Esophagus mucosa (tissue), 1 donor: ENCODE measurements around the gene SRP19. TPM values are rescaled to one million over a fixed set of nuclear protein-coding genes. Genes with fewer than 3 reads are reported as not detected.
"Not testable (repeated sequence)": the region's sequence is repeated elsewhere in the genome, so short reads cannot be mapped to it uniquely, and the experiment has no call there.

ENCODE experiments used
- ATAC-seq: fragments of 200-7000 bp; cut with Tn5 transposase; one replicate; pipeline ENCODE4 v1.9.1; 2020
- total RNA-seq: library from RNA; stranded (reverse); gene quantifications from one replicate; pipeline ENCODE4 v1.2.4, GENCODE V29; 2023
- donor health status: DM: yes; HTN: yes; CAD: no.

The SRP19 gene
- total RNA-seq, 1 donor from 2014 or later = 29.7 TPM

- no peak for ATAC-seq
These were observed 15.3 kb downstream of the SRP19 start for GRCh38 chr5:112876362-112876761.

DNA sequence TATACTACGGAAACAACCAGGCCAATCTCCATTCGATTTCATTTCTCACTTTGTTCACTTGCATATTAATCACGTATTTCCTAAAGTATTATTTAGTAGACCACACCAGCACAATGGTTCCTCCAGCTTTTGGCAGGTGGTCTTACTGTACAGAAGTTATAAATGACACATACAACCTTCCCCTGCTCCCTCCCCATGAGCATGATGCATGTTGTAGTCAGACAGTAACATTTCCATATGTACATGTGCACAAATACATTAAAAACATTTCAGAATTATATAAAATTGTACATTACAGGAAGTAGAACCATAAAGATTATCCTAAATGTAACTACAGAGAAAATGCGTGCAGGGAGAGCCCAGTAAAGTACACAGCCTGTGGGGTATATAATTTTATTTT, 17.0 kb downstream of the SRP19 start:
- no peak for ATAC-seq

DNA sequence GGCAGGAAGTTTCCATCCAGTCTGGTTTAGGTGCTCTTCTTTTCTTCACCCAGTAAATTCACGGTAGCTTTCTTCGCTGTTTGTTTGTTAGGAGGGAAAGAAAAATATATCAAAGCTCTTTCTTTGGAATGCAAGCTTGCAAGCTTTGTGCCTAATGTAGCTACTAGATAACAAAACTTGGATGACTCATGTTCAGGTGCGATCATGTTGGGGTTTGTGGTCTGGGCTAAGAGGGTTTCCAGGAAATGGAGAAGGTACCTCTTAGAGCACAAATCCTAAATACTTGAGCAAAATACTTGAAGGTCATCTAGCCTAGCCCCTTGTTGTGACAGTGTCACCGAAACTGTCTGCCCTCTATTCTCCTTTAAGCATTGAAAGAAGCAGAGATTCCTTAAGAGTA, 17.7 kb downstream of the SRP19 start:
- ATAC-seq = peak; percentile 57

DNA sequence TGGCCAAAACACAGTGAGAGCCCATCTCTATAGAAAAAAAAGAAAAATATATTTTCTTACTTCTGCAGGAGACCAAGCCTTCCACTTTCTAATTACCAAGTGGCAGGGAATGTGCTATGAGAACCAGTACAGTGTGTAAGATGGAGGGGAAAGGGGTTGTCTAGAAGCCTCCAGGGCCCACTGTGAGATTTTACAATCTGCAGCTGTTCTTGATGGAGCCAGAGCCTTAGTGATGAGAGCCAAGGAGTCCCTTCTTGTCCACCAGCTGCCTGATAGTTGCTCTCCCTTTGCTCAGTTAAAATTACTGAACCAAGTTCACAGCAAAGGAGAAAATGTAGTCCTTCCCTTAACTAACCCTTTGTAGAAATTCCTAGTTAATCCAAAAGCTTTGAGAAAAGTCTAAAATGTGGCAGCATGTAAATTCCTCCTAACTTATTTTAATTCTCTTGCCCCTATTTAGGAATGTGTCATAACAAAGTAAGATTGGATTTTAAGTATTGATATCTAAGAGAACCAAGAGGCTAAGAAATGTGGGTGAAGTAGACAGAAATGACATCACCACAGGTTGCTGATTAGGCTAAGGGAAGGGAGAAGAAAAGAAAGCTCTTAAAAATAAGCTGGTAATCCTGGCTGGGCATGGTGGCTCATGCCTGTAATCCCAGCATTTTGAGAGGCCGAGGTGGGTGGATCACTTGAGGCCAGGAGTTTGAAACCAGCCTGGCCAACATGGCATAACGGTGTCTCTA, 19.3 kb downstream of the SRP19 start:
- ATAC-seq = no peak

- ATAC-seq = no peak
These were observed 22.1 kb downstream of the SRP19 start for GRCh38 chr5:112883192-112883591.

DNA sequence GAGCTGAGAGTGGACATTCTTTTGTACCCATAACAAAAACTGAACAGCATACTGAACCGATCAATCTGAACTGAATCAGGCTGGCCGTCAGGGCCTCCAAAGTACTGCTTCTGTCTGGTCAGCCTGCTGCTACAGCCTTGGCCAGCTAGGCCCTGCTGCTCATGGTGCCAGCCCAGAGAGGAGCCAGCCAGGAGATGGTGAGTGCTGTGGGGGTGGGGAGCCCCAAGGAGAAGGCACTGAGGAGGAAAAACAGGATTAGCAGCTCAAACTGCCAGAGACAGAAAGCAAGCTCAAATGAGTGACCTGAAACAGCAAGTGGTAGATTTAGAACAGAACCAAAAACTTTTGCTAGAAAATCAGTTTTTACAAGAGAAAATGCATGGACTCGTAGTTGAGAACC, 23.9 kb downstream of the SRP19 start:
- no peak for ATAC-seq

GRCh38 chr5:112886975-112887374, 25.9 kb downstream of the SRP19 start:
- ATAC-seq = no peak

GRCh38 chr5:112892066-112892465, 31.0 kb downstream of the SRP19 start:
- ATAC-seq = not testable (repeated sequence)

- no peak for ATAC-seq
These were observed 31.7 kb downstream of the SRP19 start for GRCh38 chr5:112892776-112893175.

- ATAC-seq = no peak
These were observed 34.6 kb downstream of the SRP19 start for GRCh38 chr5:112895682-112896081.

DNA sequence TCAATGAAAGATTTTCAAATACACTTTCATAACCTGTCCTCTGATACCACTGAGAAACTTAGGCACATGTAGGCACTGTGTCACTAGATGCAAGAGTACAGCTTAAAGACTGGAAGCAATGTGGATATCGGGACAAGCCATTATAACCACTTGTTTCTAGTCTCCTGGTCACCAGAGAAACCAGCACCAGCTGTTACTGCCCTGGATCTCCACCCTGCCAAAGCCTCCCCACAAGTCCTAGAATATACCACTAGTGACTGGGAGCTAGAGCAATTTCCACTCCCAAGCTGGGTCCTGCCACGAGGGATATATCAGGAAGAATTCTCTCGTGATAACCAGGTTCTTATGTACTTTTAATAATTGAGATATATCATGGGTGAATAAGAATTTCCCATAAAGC, 41.5 kb downstream of the SRP19 start:
- no peak for ATAC-seq

GRCh38 chr5:112904996-112905395, 43.9 kb downstream of the SRP19 start:
- ATAC-seq = not testable (repeated sequence)

- ATAC-seq = no peak
These were observed 45.5 kb downstream of the SRP19 start for GRCh38 chr5:112906637-112907036.

GRCh38 chr5:112907166-112907631, 46.1 kb downstream of the SRP19 start:
- ATAC-seq = no peak

DNA sequence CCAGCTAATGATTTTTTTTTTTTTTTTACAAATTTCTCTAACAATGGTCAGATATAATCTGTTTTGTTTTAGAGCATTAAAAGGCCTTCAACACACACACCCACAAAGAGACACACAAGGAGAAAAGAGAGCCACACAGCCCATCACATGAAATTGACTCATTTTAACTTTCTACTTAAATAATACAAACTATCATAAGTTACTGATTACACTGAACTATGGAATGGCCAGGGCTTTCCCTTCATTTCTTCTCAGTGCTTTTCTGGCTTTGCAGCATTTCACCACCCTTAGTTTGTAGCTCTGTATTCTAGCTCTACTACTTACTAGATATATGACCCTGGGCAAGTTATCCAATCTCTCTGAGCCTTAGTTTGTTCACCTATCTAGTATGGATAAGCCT, 47.8 kb downstream of the SRP19 start:
- ATAC-seq = no peak

DNA sequence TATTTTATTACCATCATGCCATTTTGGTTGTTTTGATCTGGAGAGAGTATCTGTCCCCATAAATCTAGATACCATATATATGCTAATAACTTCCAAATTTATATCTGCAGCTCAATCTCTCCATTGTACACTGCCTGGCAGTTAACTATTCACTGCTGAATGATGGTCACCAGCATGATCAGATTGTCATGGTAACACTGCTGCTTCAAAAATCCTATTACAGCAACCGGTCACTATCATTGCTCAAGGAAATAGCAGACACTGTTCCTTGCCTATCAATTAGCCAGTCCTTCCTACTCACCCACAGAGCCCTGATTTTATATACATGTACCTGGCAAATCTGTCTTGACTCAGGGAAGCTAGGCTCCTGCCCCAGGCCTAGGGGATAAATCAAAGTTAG, 49.4 kb downstream of the SRP19 start:
- ATAC-seq = no peak

DNA sequence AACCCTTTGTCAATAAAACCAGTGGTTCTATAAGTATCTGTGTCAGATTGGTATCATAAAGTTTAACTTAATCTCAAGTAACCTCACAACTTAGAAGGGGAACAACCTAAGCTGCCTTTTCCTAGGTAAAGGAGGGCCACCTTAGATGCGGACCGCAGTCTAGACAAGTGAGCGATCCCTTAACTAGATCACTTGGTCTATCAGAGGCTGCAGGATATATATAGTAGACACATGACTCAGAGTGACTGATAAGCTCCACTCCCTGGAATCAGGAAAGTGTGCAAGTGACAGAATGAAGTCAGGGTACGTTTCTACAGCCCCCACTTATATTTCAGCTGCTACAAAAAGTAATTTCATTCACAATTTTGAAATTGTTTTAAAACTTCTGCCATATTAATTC, 53.5 kb downstream of the SRP19 start:
- no peak for ATAC-seq

- no peak for ATAC-seq
These were observed 54.7 kb downstream of the SRP19 start for GRCh38 chr5:112915831-112916230.

DNA sequence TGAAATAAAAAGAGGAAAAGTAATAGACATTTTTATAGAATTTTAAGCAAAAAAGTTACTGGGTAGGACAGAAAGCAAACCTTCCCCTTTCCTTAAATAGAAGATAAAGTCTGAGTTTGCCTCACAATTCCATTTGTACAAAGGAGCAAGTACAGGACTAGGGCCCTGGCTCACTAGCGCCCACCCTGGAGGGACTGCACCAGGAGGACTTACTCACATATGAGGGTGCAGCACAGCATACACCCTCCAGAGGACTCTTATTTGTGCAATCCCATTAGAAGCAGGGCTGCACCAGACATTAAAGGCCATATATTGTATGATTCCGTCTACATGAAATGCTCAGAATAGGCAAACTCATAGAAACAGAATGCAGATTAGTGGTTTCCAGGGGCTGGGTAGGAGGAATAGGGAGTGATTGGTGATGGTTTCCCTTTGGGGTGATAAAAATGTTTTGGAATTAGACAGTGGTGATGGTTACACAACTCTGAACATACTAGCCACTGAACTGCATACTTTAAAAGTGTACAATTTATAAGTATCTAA, 56.4 kb downstream of the SRP19 start:
- no peak for ATAC-seq

DNA sequence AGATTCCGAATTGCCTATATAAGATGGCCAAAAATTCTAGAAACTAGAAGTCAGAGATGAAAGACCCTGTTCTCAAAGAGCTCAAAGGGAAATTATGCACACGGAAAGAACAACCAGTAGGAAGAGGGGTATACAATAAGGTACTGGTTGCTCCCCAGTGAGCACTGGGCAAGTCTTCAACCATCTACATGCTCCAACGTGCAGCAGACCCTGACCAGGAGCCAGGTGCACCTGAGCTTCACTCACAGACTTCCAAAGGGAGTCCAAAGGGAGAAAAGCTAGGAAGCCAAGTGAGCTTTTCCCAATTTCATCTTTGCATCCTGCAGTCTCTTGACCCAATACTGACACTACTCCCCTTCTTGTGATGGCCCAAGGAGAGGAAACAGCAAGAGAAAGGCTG, 57.0 kb downstream of the SRP19 start:
- no peak for ATAC-seq

DNA sequence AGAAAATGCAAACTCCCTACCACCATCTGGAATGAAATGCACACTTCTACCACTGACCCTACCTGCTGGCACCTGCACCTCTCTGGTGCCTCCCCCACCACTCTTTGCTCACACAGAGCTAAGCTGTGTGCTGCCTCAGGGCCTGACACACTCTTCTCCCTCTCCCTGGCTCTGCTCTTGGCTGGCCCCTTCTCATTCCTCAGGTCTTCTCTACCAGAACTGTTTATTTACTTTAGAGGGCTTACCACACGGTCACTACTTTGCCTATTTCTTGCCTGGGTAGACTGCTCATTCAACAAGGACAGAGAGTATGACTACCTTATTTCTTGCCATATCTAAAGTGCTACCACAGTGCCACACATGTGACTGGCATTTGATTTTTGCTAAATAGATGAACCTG, 57.6 kb downstream of the SRP19 start:
- no peak for ATAC-seq
